Mesendoderm (in vitro differentiated cells): Measurements from ENCODE around the gene DLG2.
A peak's percentile ranks its signal among the peaks of the same experiment; 100 is the strongest.

ENCODE experiments used
- DNase-seq: peaks from one replicate; pipeline ENCODE4 v3.0.0; 2013
- H2AK5ac ChIP-seq: 2 replicates; pipeline ENCODE4 v1.6.1; 2013; ENCODE audit warnings: low read length, inconsistent platforms
- H2BK120ac ChIP-seq: 2 replicates; pipeline ENCODE4 v1.6.1; 2013; ENCODE audit warnings: low read depth, mild to moderate bottlenecking, low read length, moderate library complexity, mixed read lengths
- H2BK15ac ChIP-seq: replicated peaks from 2 replicates; pipeline ENCODE4 v1.6.1; 2013; ENCODE audit warnings: low read depth, mild to moderate bottlenecking, moderate library complexity
- H2BK5ac ChIP-seq: 2 replicates; pipeline ENCODE4 v1.6.1; 2013; ENCODE audit warnings: low read length, inconsistent platforms
- H3K18ac ChIP-seq: 2 replicates; pipeline ENCODE4 v1.6.1; 2013; ENCODE audit warnings: mild to moderate bottlenecking, low read length, mixed read lengths
- H3K23ac ChIP-seq: one replicate; pipeline ENCODE4 v1.6.1; 2013; ENCODE audit warnings: low read length
- H3K27ac ChIP-seq: 2 replicates; pipeline ENCODE4 v1.5.1; 2013; ENCODE audit warnings: low read depth, mild to moderate bottlenecking, inconsistent platforms, low read length, moderate library complexity
- H3K27me3 ChIP-seq: 2 replicates; pipeline ENCODE4 v1.6.1; 2013; ENCODE audit warnings: low read length, control low read depth, mild to moderate bottlenecking, inconsistent platforms; ENCODE audit not compliant: insufficient read depth, poor library complexity
- H3K36me3 ChIP-seq: 2 replicates; pipeline ENCODE4 v1.6.1; 2013; ENCODE audit warnings: low read length, inconsistent platforms; ENCODE audit not compliant: control insufficient read depth, insufficient read depth
- H3K4ac ChIP-seq: one replicate; pipeline ENCODE4 v1.6.1; 2013; ENCODE audit warnings: low read depth, mild to moderate bottlenecking, low read length, moderate library complexity
- H3K4me1 ChIP-seq: 2 replicates; pipeline ENCODE4 v1.6.1; 2013; ENCODE audit warnings: low read depth, low read length, inconsistent platforms; ENCODE audit not compliant: control insufficient read depth
- H3K4me2 ChIP-seq: 2 replicates; pipeline ENCODE4 v1.6.1; 2013; ENCODE audit warnings: low read length
- H3K4me3 ChIP-seq: 2 replicates; pipeline ENCODE4 v1.5.1; 2013; ENCODE audit warnings: mild to moderate bottlenecking, low read length
- H3K56ac ChIP-seq: one replicate; pipeline ENCODE4 v1.6.1; 2013; ENCODE audit warnings: low read length
- H3K79me1 ChIP-seq: 2 replicates; pipeline ENCODE4 v1.6.1; 2013; ENCODE audit warnings: low read length, inconsistent platforms
- H3K79me2 ChIP-seq: 2 replicates; pipeline ENCODE4 v1.6.1; 2013; ENCODE audit warnings: mild to moderate bottlenecking, low read length; ENCODE audit not compliant: control insufficient read depth, insufficient read depth
- H3K9ac ChIP-seq: 2 replicates; pipeline ENCODE4 v1.6.1; 2013; ENCODE audit warnings: low read length, inconsistent platforms
- H4K5ac ChIP-seq: one replicate; pipeline ENCODE4 v1.6.1; 2013; ENCODE audit warnings: low read length
- H4K8ac ChIP-seq: one replicate; pipeline ENCODE4 v1.6.1; 2013; ENCODE audit warnings: low read depth, mild to moderate bottlenecking, control low read depth, low read length, moderate library complexity
- WGBS: extraction: QIAGEN DNeasy Blood & Tissue Kit; methylation state at CpG from one replicate; pipeline ENCODE4 v1.1.7; 2013; ENCODE audit warnings: low lambda C conversion rate, missing lambda C conversion rate; ENCODE audit not compliant: insufficient coverage; ENCODE audit errors: extremely low coverage; 5-methylcytosine and 5-hydroxymethylcytosine counted together

Gene DLG2

DNA sequence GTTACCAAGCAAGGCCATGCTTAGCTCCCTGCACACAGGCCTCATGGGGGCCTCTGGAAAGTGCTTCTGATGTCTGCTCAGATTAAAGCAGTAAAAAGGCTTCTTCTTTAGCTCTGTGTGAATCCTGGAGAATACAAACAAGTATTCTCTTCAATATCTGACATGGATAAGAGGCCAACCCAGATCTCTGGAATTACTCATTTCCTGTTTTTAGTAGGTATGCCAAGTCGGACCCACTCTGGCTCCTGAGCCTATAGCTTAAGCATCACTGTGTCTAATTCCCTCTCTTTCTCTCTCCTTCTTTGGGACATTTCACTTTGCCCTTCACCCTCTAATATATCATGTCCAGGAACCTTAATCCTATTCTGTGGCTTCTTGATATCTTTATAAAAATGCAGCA lies 1811.4 kb downstream of the DLG2 start:
- H3K18ac ChIP-seq, result peak overlapping the region; percentile 76
- DNase-seq, result no peak
- H3K4me2 ChIP-seq, result no peak overlapping the region
- peak overlapping the region; percentile 44 for H3K56ac ChIP-seq
- no peaks in the 10 kb centered on the region for H3K79me1 ChIP-seq
- no peak overlapping the region for H2AK5ac ChIP-seq
- H3K4me1 ChIP-seq, result peaks cover 4% of the 10 kb centered on the region
- H3K27ac ChIP-seq, result peak overlapping the region; percentile 61
- H2BK5ac ChIP-seq, result no peak overlapping the region
- no CpG with 5 or more reads among the region's 1 CpG for WGBS
- H2BK120ac ChIP-seq, result peak overlapping the region; percentile 73
- no peaks in the 10 kb centered on the region for H3K79me2 ChIP-seq
- peak overlapping the region; percentile 97 for H3K4ac ChIP-seq
- no peak overlapping the region for H3K4me3 ChIP-seq
- no peak overlapping the region for H3K9ac ChIP-seq
- H3K27me3 ChIP-seq, result no peaks in the 10 kb centered on the region
- no peaks in the 10 kb centered on the region for H3K36me3 ChIP-seq
- H3K23ac ChIP-seq, result no peak overlapping the region
- H4K5ac ChIP-seq, result no peak overlapping the region
- no peak overlapping the region for H4K8ac ChIP-seq
- H2BK15ac ChIP-seq, result no peak overlapping the region

GRCh38 chr11:83813296-83813695 lies 1813.8 kb downstream of the DLG2 start:
- Histone ChIP-seq H4K5ac (no peak overlapping the region), H3K36me3 (no peaks in the 10 kb centered on the region), H2AK5ac (no peak overlapping the region), H3K27ac (no peak overlapping the region), H3K79me1 (no peaks in the 10 kb centered on the region), H3K56ac (no peak overlapping the region), H3K4me1 (peaks cover 6% of the 10 kb centered on the region), H3K4me2 (no peak overlapping the region), H3K18ac (no peak overlapping the region), H3K23ac (no peak overlapping the region), H3K27me3 (no peaks in the 10 kb centered on the region), H2BK120ac (peak overlapping the region; percentile 28), H3K9ac (no peak overlapping the region), H4K8ac (no peak overlapping the region), H3K4me3 (no peak overlapping the region), H3K4ac (peak overlapping the region; percentile 70), H2BK5ac (no peak overlapping the region), H2BK15ac (peak overlapping the region; percentile 57), H3K79me2 (no peaks in the 10 kb centered on the region)
- no CpG with 5 or more reads among the region's 3 CpGs for WGBS
- DNase-seq, result no peak

DNA sequence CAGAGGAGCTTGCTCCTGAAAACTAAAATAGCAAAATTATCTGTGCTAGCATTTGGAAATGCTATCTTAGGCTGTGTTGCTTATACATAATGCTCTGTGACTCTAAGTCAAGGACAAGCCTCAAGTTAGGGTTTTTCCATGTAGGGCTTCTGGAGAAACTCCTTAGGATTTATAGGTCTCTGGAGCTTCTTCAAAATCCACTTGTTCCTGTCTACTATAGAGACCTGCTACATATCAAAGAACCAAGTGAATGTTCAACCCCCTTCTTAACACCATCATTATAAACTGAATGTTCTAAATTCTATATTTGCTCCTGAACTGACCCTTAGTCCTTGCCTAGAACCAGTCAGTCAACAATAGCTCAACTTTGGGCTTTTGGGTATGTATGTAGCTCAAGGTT lies 1817.9 kb downstream of the DLG2 start:
- H3K27me3 ChIP-seq, result no peaks in the 10 kb centered on the region
- no peaks in the 10 kb centered on the region for H3K79me1 ChIP-seq
- H3K18ac ChIP-seq, result no peak overlapping the region
- H3K79me2 ChIP-seq, result no peaks in the 10 kb centered on the region
- H4K5ac ChIP-seq, result no peak overlapping the region
- H3K9ac ChIP-seq, result no peak overlapping the region
- H2AK5ac ChIP-seq, result no peak overlapping the region
- H3K4ac ChIP-seq, result no peak overlapping the region
- H3K36me3 ChIP-seq, result no peaks in the 10 kb centered on the region
- no peak overlapping the region for H3K4me2 ChIP-seq
- no peak overlapping the region for H2BK15ac ChIP-seq
- no peak overlapping the region for H3K23ac ChIP-seq
- no peak overlapping the region for H2BK5ac ChIP-seq
- no peak for DNase-seq
- H2BK120ac ChIP-seq, result no peak overlapping the region
- peaks cover 5% of the 10 kb centered on the region for H3K4me1 ChIP-seq
- no peak overlapping the region for H3K27ac ChIP-seq
- H3K4me3 ChIP-seq, result no peak overlapping the region
- no peak overlapping the region for H3K56ac ChIP-seq
- no peak overlapping the region for H4K8ac ChIP-seq

GRCh38 chr11:83801799-83802198 lies 1825.3 kb downstream of the DLG2 start:
- H4K5ac ChIP-seq, result no peak overlapping the region
- H2AK5ac ChIP-seq, result no peak overlapping the region
- H3K4me3 ChIP-seq, result no peak overlapping the region
- H3K4me1 ChIP-seq, result peaks cover 2% of the 10 kb centered on the region
- H3K9ac ChIP-seq, result no peak overlapping the region
- H3K27me3 ChIP-seq, result no peaks in the 10 kb centered on the region
- H3K23ac ChIP-seq, result no peak overlapping the region
- no peak overlapping the region for H2BK120ac ChIP-seq
- H3K4ac ChIP-seq, result no peak overlapping the region
- no peaks in the 10 kb centered on the region for H3K79me2 ChIP-seq
- no peak overlapping the region for H4K8ac ChIP-seq
- H3K18ac ChIP-seq, result no peak overlapping the region
- no peak overlapping the region for H3K4me2 ChIP-seq
- no peak overlapping the region for H3K56ac ChIP-seq
- H2BK15ac ChIP-seq, result no peak overlapping the region
- WGBS, result no CpG with 5 or more reads among the region's 1 CpG
- no peak overlapping the region for H2BK5ac ChIP-seq
- H3K27ac ChIP-seq, result no peak overlapping the region
- no peaks in the 10 kb centered on the region for H3K79me1 ChIP-seq
- no peaks in the 10 kb centered on the region for H3K36me3 ChIP-seq
- peak; percentile 42 for DNase-seq

GRCh38 chr11:83793310-83793709 lies 1833.8 kb downstream of the DLG2 start:
- Histone ChIP-seq H3K4ac (no peak overlapping the region), H4K5ac (no peak overlapping the region), H3K36me3 (no peaks in the 10 kb centered on the region), H4K8ac (no peak overlapping the region), H3K23ac (no peak overlapping the region), H3K56ac (no peak overlapping the region), H2AK5ac (no peak overlapping the region), H3K4me1 (no peaks in the 10 kb centered on the region), H3K27me3 (no peaks in the 10 kb centered on the region), H2BK15ac (no peak overlapping the region), H3K79me1 (no peaks in the 10 kb centered on the region), H3K9ac (no peak overlapping the region), H3K27ac (no peak overlapping the region), H2BK5ac (no peak overlapping the region), H3K18ac (no peak overlapping the region), H2BK120ac (no peak overlapping the region), H3K4me3 (no peak overlapping the region), H3K4me2 (no peak overlapping the region), H3K79me2 (no peaks in the 10 kb centered on the region)
- WGBS, result no CpG with 5 or more reads among the region's 2 CpGs
- no peak for DNase-seq

- no peaks in the 10 kb centered on the region for H3K4me1 ChIP-seq
- no peak overlapping the region for H3K4me3 ChIP-seq
- H2BK15ac ChIP-seq, result no peak overlapping the region
- H3K27me3 ChIP-seq, result no peaks in the 10 kb centered on the region
- WGBS, result no CpG with 5 or more reads among the region's 17 CpGs
- H3K9ac ChIP-seq, result no peak overlapping the region
- no peaks in the 10 kb centered on the region for H3K36me3 ChIP-seq
- H3K23ac ChIP-seq, result no peak overlapping the region
- H3K4me2 ChIP-seq, result no peak overlapping the region
- H2AK5ac ChIP-seq, result no peak overlapping the region
- H3K27ac ChIP-seq, result no peak overlapping the region
- no peak overlapping the region for H2BK120ac ChIP-seq
- H3K79me2 ChIP-seq, result no peaks in the 10 kb centered on the region
- no peaks in the 10 kb centered on the region for H3K79me1 ChIP-seq
- no peak overlapping the region for H4K5ac ChIP-seq
- DNase-seq, result no peak
- H3K18ac ChIP-seq, result no peak overlapping the region
- no peak overlapping the region for H2BK5ac ChIP-seq
- H3K56ac ChIP-seq, result no peak overlapping the region
- no peak overlapping the region for H4K8ac ChIP-seq
- no peak overlapping the region for H3K4ac ChIP-seq
These were observed 1835.6 kb downstream of the DLG2 start for GRCh38 chr11:83791557-83791956.
